Measurements from ENCODE around the gene HUNK. TPM values are rescaled to one million over a fixed set of nuclear protein-coding genes. Genes with fewer than 3 reads are reported as not detected.

The HUNK gene
- total RNA-seq, 6 experiments from 2014 or later: 0.12 to 0.64 (median 0.32) TPM

GRCh38 chr21:31893851-31894415 lies 21.1 kb downstream of the HUNK start:
- intact Hi-C loops (cut with DNase I): no loop called here
- H3K27me3 ChIP-seq: no peaks in the 10 kb centered on the region
- TF ChIP-seq POLR2A (IDR thresholded peaks at IDR 0.05) (no peak), CTCF (IDR thresholded peaks at IDR 0.05) (no peak)
- WGBS (ENCODE audit: insufficient coverage, low coverage, low lambda C conversion rate, missing lambda C conversion rate): 72% methylated on average over 6 of the region's 6 CpGs
- H3K27ac ChIP-seq: no peak overlapping the region
- ATAC-seq (no peak), DNase-seq (no peak)
- no peak overlapping the region for H3K4me3 ChIP-seq
- no peaks in the 10 kb centered on the region for H3K36me3 ChIP-seq
- H3K4me1 ChIP-seq: no peaks in the 10 kb centered on the region
- no peaks in the 10 kb centered on the region for H3K9me3 ChIP-seq

- WGBS (ENCODE audit: insufficient coverage, low coverage, low lambda C conversion rate, missing lambda C conversion rate): 57% methylated on average over 2 of the region's 2 CpGs
- H3K4me3 ChIP-seq: no peak overlapping the region
- TF ChIP-seq POLR2A (IDR thresholded peaks at IDR 0.05) (no peak), CTCF (IDR thresholded peaks at IDR 0.05) (no peak)
- ATAC-seq: no peak
- no peaks in the 10 kb centered on the region for H3K9me3 ChIP-seq
- intact Hi-C loops (cut with DNase I): no loop called here
- no peaks in the 10 kb centered on the region for H3K36me3 ChIP-seq
- H3K27me3 ChIP-seq: no peaks in the 10 kb centered on the region
- no peak overlapping the region for H3K27ac ChIP-seq
- DNase-seq: no peak
- H3K4me1 ChIP-seq: no peaks in the 10 kb centered on the region
Measured at GRCh38 chr21:31894457-31894856, 21.6 kb downstream of the HUNK start.

- Histone ChIP-seq H3K27me3 (no peaks in the 10 kb centered on the region), H3K4me3 (no peak overlapping the region), H3K27ac (no peak overlapping the region), H3K36me3 (no peaks in the 10 kb centered on the region), H3K4me1 (peaks cover 0 to 5% (median 0%) of the 10 kb centered on the region in 4 donors), H3K9me3 (no peaks in the 10 kb centered on the region)
- intact Hi-C loops (cut with DNase I): no loop called here
- no peak for DNase-seq
- TF ChIP-seq POLR2A (IDR thresholded peaks at IDR 0.05) (no peak), CTCF (IDR thresholded peaks at IDR 0.05) (no peak)
- no peak for ATAC-seq
- 69% methylated on average over 6 of the region's 6 CpGs for WGBS (ENCODE audit: insufficient coverage, low coverage, low lambda C conversion rate, missing lambda C conversion rate)
Measured at GRCh38 chr21:31895077-31895835, 22.4 kb downstream of the HUNK start.

- intact Hi-C loops (cut with DNase I): no loop called here
Measured at GRCh38 chr21:31896019-31896418, 23.2 kb downstream of the HUNK start.

More at GRCh38 chr21:31896019-31896418, 23.2 kb downstream of the HUNK start:
- TF ChIP-seq POLR2A (IDR thresholded peaks at IDR 0.05): no peak
- TF ChIP-seq CTCF (IDR thresholded peaks at IDR 0.05): no peak
- no peaks in the 10 kb centered on the region for H3K27me3 ChIP-seq
- no peaks in the 10 kb centered on the region for H3K9me3 ChIP-seq
- 81% methylated on average over 7 of the region's 7 CpGs for WGBS (ENCODE audit: insufficient coverage, low coverage, low lambda C conversion rate, missing lambda C conversion rate)
- H3K4me3 ChIP-seq: no peak overlapping the region
- H3K36me3 ChIP-seq: no peaks in the 10 kb centered on the region
- no peak for ATAC-seq
- no peak for DNase-seq
- peaks cover 0 to 10% (median 0%) of the 10 kb centered on the region in 4 donors for H3K4me1 ChIP-seq
- H3K27ac ChIP-seq: no peak overlapping the region

Data from right lobe of liver (tissue), 6 donors.